ENCODE results near the gene HOMER2. TPM values are rescaled to one million over a fixed set of nuclear protein-coding genes. Genes with fewer than 3 reads are reported as not detected.
"Not testable (repeated sequence)": the region's sequence is repeated elsewhere in the genome, so short reads cannot be mapped to it uniquely, and the experiment has no call there.

The HOMER2 gene
- total RNA-seq, 1 experiment from 2014 or later = 34.1 TPM

- DNase-seq (ENCODE audit: low spot score) = no peak
These were observed 56.5 kb downstream of the HOMER2 start for GRCh38 chr15:82895983-82896382.

DNA sequence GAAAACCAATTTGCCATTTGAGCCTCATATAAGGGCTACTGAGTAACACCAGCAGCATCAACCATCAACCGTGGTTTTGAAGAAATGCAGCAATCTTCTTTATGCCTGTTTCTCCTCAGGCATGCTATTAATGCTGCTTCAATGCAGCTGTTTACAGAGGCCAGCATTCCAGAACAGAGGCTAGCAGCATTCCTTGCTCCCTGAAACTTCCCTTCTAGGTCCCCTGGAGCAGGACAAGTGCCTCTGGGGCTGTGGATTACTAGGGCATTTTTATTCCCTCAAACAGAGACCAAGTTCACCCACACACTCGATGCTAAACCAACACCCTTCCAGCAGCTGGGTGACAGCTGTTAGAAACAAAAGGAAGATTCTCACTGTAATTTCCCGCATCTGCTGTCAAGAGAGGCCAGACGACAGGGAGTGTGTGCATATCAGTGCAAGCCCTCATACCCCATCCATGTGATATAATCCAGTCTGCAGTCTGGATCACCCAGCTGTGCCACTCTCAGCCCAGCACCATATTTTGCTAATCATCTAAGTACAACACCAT, 57.5 kb downstream of the HOMER2 start:
- no peak for DNase-seq (ENCODE audit: low spot score)

DNA sequence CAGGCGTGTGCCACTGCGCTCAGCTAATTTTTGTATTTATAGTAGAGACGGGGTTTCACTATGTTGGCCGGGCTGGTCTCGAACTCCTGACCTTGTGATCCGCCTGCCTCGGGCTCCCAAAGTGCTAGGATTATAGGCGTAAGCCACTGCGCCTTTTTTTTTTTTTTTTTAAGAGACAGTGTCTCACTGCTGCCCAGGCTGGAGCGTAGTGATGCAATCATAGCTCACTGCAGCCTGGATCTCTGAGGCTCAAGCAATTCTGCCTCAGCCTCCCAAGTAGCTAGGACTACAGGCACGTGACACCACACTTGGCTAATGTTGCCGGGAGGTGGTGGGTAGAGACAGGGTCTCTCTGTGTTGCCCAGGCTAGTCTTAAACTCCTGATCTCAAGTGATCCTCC, 59.0 kb downstream of the HOMER2 start:
- not testable (repeated sequence) for DNase-seq (ENCODE audit: low spot score)

GRCh38 chr15:82892573-82892972, 59.9 kb downstream of the HOMER2 start:
- DNase-seq (ENCODE audit: low spot score) = no peak

GRCh38 chr15:82890995-82891390, 61.5 kb downstream of the HOMER2 start:
- no peak for DNase-seq (ENCODE audit: low spot score)

- DNase-seq (ENCODE audit: low spot score) = no peak
These were observed 62.1 kb downstream of the HOMER2 start for GRCh38 chr15:82890338-82890994.

GRCh38 chr15:82882273-82882928, 70.1 kb downstream of the HOMER2 start:
- DNase-seq (ENCODE audit: low spot score) = no peak

- no peak for DNase-seq (ENCODE audit: low spot score)
These were observed 70.8 kb downstream of the HOMER2 start for GRCh38 chr15:82881747-82882146.

DNA sequence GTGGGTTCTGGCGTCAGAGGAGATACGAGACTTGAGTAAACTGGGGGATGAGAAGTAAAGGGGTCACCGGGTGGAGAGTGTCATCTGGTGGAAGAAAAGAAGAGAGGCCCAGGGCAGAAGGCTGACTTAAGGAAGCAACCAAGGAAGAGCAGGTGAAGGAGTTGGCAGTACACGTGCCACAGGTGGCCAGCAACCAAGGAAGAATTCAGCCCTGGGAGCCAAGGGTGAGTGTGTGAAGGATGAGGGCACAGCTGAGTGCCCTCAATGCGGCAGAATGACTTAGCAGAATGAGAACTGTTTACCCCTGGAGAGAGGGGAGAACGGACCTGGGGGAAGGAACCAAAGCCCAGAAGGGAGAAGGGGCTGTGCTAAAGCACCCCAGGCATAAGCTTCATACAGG, 71.8 kb downstream of the HOMER2 start:
- DNase-seq (ENCODE audit: low spot score) = no peak

DNA sequence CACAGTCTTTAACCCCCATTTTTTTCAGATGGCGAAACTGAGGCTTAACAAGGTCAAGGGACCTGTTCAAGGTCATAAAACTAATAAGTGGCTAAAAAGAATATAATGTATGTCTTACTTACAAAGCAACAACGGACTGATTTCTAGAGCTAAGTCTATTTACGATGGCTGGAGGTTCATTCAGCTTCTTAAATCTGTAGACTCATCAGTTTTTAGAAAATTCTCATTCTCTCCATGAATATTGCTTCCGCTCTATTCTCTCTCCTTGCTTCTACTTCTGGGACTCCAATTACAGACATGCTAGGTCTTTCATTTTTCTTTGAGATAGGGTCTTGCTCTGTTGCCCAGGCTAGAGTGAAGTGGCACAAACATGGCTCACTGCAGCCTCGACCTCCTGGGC, 74.2 kb downstream of the HOMER2 start:
- no peak for DNase-seq (ENCODE audit: low spot score)

GRCh38 chr15:82877825-82878224, 74.7 kb downstream of the HOMER2 start:
- no peak for DNase-seq (ENCODE audit: low spot score)

DNA sequence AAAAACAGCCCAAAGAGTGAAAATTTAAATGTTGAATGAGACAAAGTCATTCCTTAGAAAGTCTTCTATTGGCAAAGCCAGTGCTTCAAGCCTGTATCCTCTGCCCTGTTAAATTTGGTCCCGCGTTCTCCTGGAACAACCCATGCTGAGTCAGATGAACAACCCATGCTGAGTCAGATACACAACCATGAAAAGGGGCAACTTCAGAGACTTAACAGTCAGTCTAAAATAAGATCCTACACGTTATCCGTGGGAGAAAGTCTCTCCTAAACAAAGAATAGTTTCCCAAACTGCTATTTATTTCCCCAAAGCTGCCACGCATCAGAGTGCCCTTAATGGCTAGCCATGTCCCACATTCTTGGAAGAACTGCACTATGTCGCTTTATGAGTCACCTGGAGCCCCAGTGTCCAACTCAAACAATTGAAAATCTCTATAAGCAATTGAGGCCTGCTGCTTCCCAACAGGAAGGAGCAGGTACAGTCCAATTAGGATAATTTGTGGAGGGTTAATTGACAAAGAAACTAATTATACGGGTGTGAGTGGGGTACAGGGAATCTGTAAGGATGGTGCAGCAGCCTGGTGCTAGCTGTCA, 77.0 kb downstream of the HOMER2 start:
- DNase-seq (ENCODE audit: low spot score) = peak; percentile 39

GRCh38 chr15:82874961-82875360, 77.6 kb downstream of the HOMER2 start:
- no peak for DNase-seq (ENCODE audit: low spot score)

DNA sequence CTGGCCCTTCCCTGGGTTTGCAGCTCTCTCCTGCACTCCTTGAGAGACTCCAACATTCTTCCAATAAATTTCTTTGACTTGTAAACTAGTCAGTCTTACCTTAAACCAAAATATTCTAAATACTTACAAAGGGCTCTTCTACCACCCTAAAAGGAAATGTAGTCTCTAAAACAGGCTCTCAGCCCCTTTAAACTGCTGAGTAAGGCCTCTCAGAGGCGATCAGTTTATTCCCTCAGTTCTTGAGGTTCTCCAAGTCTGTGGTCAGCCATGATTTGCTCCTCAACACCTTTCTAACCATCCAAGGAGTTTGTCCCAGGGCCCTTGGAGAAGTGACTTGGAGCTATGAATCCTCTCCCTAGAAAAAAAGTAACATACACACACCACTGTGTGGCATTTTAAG, 78.3 kb downstream of the HOMER2 start:
- DNase-seq (ENCODE audit: low spot score) = no peak

GRCh38 chr15:82873000-82873680, 79.4 kb downstream of the HOMER2 start:
- no peak for DNase-seq (ENCODE audit: low spot score)

DNA sequence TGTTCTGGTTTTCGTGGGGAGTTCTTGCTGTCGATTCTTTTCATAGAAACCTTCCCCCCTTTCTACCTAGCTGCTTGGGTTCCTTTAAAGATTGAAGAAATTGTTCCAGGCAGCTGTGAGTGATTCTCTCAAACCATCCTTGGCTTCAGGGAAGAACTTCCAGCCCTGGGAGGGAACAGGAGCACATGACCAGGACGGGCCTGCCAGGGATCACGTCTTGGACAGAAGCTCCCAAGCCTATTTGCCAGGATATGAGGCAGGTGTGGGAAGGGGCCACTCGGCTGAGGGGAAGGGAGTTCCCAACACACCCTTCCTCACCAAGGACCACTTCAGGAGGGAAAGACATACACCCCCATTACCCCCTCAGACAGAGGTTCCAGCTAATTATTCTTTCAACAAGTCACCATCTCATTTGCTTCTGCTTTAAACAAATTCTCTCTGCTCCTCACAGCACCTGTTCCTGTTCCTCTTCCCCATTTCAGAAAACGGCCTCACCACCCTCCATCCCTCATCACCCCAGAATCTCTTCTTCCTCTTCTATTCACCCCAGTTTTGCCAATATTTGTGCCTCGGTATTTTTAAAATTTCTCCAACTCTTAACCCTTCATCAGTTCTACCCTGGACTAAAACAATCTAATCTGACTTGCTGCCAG, 80.6 kb downstream of the HOMER2 start:
- no peak for DNase-seq (ENCODE audit: low spot score)

GRCh38 chr15:82871358-82871757, 81.2 kb downstream of the HOMER2 start:
- no peak for DNase-seq (ENCODE audit: low spot score)

- no peak for DNase-seq (ENCODE audit: low spot score)
These were observed 81.7 kb downstream of the HOMER2 start for GRCh38 chr15:82870727-82871320.

DNA sequence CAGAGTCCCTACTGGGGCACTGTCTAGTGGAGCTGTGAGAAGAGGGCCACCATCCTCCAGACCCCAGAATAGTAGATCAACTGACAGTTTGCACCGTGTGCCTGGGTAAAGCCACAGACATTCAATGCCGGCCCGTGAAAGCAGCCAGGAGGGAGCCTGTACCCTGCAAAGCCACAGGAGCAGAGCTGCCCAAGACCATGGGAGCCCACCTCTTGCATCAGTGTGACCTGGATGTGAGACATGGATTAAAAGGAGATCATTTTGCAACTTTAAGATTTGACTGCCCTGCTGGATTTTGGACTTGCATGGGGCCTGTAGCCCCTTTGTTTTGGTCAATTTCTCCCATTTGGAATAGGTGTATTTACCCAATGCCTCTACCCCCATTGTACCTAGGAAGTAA, 86.5 kb downstream of the HOMER2 start:
- DNase-seq (ENCODE audit: low spot score) = not testable (repeated sequence)

GRCh38 chr15:82865581-82865980, 86.9 kb downstream of the HOMER2 start:
- not testable (repeated sequence) for DNase-seq (ENCODE audit: low spot score)

DNA sequence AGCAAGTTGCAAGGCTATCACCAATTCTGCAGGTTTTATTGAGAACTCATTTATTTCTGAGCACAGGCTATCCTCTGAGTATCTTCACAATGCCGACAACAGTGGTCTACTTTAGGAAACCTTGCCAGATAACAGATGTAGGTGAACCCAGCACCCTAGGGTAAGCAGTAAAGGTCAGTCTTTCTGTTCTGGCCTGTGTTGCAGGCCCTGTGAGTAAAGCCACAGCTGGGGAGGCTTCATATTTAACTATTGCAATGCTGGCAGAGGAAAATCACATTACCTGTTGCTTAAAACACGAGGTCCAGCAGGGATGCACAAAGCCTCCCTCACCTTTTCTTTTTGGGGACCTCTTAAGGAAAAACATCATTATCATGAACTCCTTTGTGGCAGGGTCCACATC, 87.6 kb downstream of the HOMER2 start:
- DNase-seq (ENCODE audit: low spot score) = no peak
